Stomach (tissue), 4 donors: Measurements from ENCODE around the gene TMEM255B.

Experiments
- POLR2A ChIP-seq, 4 donors: fragments of 450-650 bp; IDR thresholded peaks; one replicate each; pipeline ENCODE4 v1.6.1; 2016; ENCODE audit warnings: antibody characterized with exemption in 4 of 4, control low read depth in 2 of 4, mild to moderate bottlenecking in 1 of 4, moderate library complexity in 1 of 4
- POLR2AphosphoS5 ChIP-seq, 3 donors: sonication (generic); formaldehyde crosslinking; IDR thresholded peaks; one replicate each; pipeline ENCODE4 v1.6.1; 2016; ENCODE audit warnings: antibody characterized with exemption in 3 of 3
- TF ChIP-seq, protein P1 (sequence below), 7 experiments: fragments of 450-650 bp in 4 of 7; fragments of 200-600 bp in 3 of 7; sonication (generic) in 3 of 7; IDR thresholded peaks; one replicate each; pipeline ENCODE4 v1.5.1; 2016 to 2019; ENCODE audit warnings: antibody characterized with exemption in 7 of 7, control low read depth in 2 of 7, mild to moderate bottlenecking in 1 of 7

DNA sequence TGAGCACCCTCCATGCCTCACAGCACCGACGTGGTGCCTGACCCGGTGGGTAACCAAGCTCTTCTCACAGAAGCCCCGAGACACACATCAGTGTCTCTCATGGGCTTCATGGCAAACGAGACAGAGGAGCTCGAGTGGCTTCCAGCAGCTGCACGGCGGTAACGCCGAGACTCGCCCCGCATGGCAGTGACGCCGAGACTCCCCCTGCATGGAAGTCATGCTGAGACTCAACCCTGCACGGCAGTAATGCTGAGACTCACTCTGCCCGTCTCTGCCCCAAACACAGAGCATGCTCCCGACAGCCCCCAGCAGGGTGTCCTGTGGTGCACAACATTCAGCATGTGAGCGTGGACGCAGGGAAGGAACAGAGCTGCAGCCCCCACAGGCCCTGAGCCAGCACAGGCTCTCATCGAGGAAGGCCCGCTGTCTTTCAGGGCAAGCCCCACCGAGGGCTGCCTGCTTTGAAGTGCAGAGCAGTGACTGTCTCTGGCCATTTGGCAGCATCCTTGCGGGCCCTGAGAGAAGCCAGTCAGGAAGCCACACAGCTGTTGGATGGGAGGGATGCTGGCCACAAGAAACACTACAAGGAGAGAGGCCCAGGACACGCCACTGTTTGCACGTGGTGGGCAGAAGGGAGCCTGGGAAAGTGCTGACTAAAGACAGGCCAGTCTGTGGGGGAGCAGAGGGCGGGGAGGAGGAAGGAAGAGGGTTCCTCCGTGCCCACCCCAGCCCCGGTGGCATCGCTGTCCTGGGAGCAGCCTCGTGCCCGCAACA is 95.4 kb downstream of the TMEM255B start:
- TF ChIP-seq, protein P1, sequence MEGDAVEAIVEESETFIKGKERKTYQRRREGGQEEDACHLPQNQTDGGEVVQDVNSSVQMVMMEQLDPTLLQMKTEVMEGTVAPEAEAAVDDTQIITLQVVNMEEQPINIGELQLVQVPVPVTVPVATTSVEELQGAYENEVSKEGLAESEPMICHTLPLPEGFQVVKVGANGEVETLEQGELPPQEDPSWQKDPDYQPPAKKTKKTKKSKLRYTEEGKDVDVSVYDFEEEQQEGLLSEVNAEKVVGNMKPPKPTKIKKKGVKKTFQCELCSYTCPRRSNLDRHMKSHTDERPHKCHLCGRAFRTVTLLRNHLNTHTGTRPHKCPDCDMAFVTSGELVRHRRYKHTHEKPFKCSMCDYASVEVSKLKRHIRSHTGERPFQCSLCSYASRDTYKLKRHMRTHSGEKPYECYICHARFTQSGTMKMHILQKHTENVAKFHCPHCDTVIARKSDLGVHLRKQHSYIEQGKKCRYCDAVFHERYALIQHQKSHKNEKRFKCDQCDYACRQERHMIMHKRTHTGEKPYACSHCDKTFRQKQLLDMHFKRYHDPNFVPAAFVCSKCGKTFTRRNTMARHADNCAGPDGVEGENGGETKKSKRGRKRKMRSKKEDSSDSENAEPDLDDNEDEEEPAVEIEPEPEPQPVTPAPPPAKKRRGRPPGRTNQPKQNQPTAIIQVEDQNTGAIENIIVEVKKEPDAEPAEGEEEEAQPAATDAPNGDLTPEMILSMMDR (IDR thresholded peaks at IDR 0.05): no peak
- TF ChIP-seq POLR2A (IDR thresholded peaks at IDR 0.05) (no peak), POLR2AphosphoS5 (IDR thresholded peaks at IDR 0.05) (peak in 1 of 3 donors; percentile 4)
